Spinal cord (tissue), 10 donors: ENCODE results near the gene FKBP1B. TPM values are rescaled to one million over a fixed set of nuclear protein-coding genes. Genes with fewer than 3 reads are reported as not detected.
"Not testable (repeated sequence)": the region's sequence is repeated elsewhere in the genome, so short reads cannot be mapped to it uniquely, and the experiment has no call there.

Experiments used
- DNase-seq, 6 donors: peaks; one replicate each; pipeline versions ENCODE4 v3.0.0 to v3.0.0-alpha.2; 2013 to 2015; ENCODE audit warnings: low spot score in 6 of 6, low read depth in 4 of 6
- H3K27ac ChIP-seq: one replicate; pipeline ENCODE4 v1.5.1; 2013; ENCODE audit warnings: low read depth, low read length, control low read depth
- H3K27me3 ChIP-seq: one replicate; pipeline ENCODE4 v1.6.1; 2013; ENCODE audit warnings: low read length; ENCODE audit not compliant: control insufficient read depth, insufficient read depth
- H3K36me3 ChIP-seq: one replicate; pipeline ENCODE4 v1.6.1; 2013; ENCODE audit warnings: low read length; ENCODE audit not compliant: control insufficient read depth, insufficient read depth
- H3K4me1 ChIP-seq: one replicate; pipeline ENCODE4 v1.6.1; 2013; ENCODE audit warnings: low read length; ENCODE audit not compliant: control insufficient read depth, insufficient read depth
- H3K4me3 ChIP-seq: one replicate; pipeline ENCODE4 v1.5.1; 2013; ENCODE audit warnings: low read depth, low read length, control low read depth
- H3K9me3 ChIP-seq: one replicate; pipeline ENCODE4 v1.6.1; 2013; ENCODE audit warnings: low read length; ENCODE audit not compliant: control insufficient read depth, insufficient read depth
- WGBS: methylation state at CpG from one replicate; pipeline ENCODE4 v1.1.5; 2013; ENCODE audit warnings: missing lambda C conversion rate; ENCODE audit not compliant: insufficient coverage; 5-methylcytosine and 5-hydroxymethylcytosine counted together
- polyA plus RNA-seq, 2 donors: library from polyadenylated mRNA; unstranded; fragments of 120-200 nt; gene quantifications; one replicate each; pipeline ENCODE4 v1.2.1, GENCODE V29; 2013; ENCODE audit not compliant: insufficient read length in 2 of 2
- small RNA-seq: library from RNA; depleted of rRNA; stranded (forward); fragments of <200 nt; gene quantifications from one replicate; pipeline ENCODE3, GENCODE V24; 2014; ENCODE audit warnings: low replicate concordance
- total RNA-seq, 2 donors: library from RNA; depleted of rRNA in 1 of 2; stranded (reverse); fragments of 120-200 nt in 1 of 2; fragments of >200 nt in 1 of 2; gene quantifications; one replicate each; pipeline versions ENCODE4 v1.2.3 to v1.2.4, GENCODE V29; 2013 to 2014
- donor health status: healthy.

FKBP1B gene
- total and polyA plus RNA-seq, 4 donors, result 35.9 to 105 (median 86.2) TPM

- no CpG with 5 or more reads among the region's 1 CpG for whole genome bisulfite sequencing
- H3K27me3 ChIP-seq, result no peaks in the 10 kb centered on the region
Observed at GRCh38 chr2:24107336-24107735, 57.8 kb downstream of the FKBP1B start.

GRCh38 chr2:24109431-24109830, 59.9 kb downstream of the FKBP1B start:
- H3K27ac ChIP-seq, H3K4me3 ChIP-seq, DNase-seq, H3K4me1 ChIP-seq, H3K27me3 ChIP-seq, H3K36me3 ChIP-seq, H3K9me3 ChIP-seq: not testable (repeated sequence)
- WGBS, result no CpG with 5 or more reads among the region's 1 CpG

More at GRCh38 chr2:24107336-24107735, 57.8 kb downstream of the FKBP1B start:
- Histone ChIP-seq H3K36me3 (peaks cover 12% of the 10 kb centered on the region), H3K9me3 (peaks cover 2% of the 10 kb centered on the region), H3K4me1 (no peaks in the 10 kb centered on the region), H3K27ac (no peak overlapping the region), H3K4me3 (no peak overlapping the region)
- no peak for DNase-seq

GRCh38 chr2:24110660-24111303, 61.2 kb downstream of the FKBP1B start:
- Histone ChIP-seq H3K27me3 (no peaks in the 10 kb centered on the region), H3K36me3 (no peaks in the 10 kb centered on the region), H3K4me1 (no peaks in the 10 kb centered on the region), H3K27ac (no peak overlapping the region), H3K4me3 (no peak overlapping the region), H3K9me3 (peaks cover 2% of the 10 kb centered on the region)
- no peak for DNase-seq
- WGBS, result 90% methylated on average over 4 of the region's 7 CpGs

- no peaks in the 10 kb centered on the region for H3K27me3 ChIP-seq
- no peak overlapping the region for H3K27ac ChIP-seq
- DNase-seq, result peak in 1 of 6 donors; percentile 6
- peaks cover 1% of the 10 kb centered on the region for H3K36me3 ChIP-seq
- peaks cover 2% of the 10 kb centered on the region for H3K9me3 ChIP-seq
- H3K4me1 ChIP-seq, result no peaks in the 10 kb centered on the region
- H3K4me3 ChIP-seq, result no peak overlapping the region
- no CpG with 5 or more reads among the region's 2 CpGs for WGBS
Observed at GRCh38 chr2:24111407-24111901, 61.9 kb downstream of the FKBP1B start.

Small RNA genes within 50 kb of the gene (small RNA-seq; reads per million reads assigned to genes)
- gene RNU6-370P, result not detected

Other genes with a start within 250 kb of the FKBP1B start
- 10 to 100 TPM; 28.1 to 42.4 TPM for gene ATAD2B, start 122.6 kb upstream of the FKBP1B start, total RNA-seq
- 10 to 100 TPM; 14.5 to 17.2 TPM for gene ATAD2B, start 122.6 kb upstream of the FKBP1B start, polyA plus RNA-seq
- 10 to 100 TPM; 27.1 to 34.6 TPM for gene UBXN2A, start 109.3 kb upstream of the FKBP1B start, total RNA-seq
- 10 to 100 TPM; 18.9 to 20.8 TPM for gene UBXN2A, start 109.3 kb upstream of the FKBP1B start, polyA plus RNA-seq
- 1 to 10 TPM; 1.1 to 1.2 TPM for gene MFSD2B, start 39.7 kb upstream of the FKBP1B start, total RNA-seq
- 1 to 10 TPM; 4.7 to 5.2 TPM for gene MFSD2B, start 39.7 kb upstream of the FKBP1B start, polyA plus RNA-seq
- gene WDCP, start 2.4 kb upstream of the FKBP1B start, total RNA-seq, result 10 to 100 TPM; 14.7 to 16.1 TPM
- gene WDCP, start 2.4 kb upstream of the FKBP1B start, polyA plus RNA-seq, result 10 to 100 TPM in 1 of 2 donors, 1 to 10 TPM in 1; 9.5 to 10.8 TPM
- 100 to 1,000 TPM; 104 to 162 TPM for gene SF3B6, start 26.6 kb downstream of the FKBP1B start, total RNA-seq
- 100 to 1,000 TPM; 102 to 120 TPM for gene SF3B6, start 26.6 kb downstream of the FKBP1B start, polyA plus RNA-seq
- 10 to 100 TPM; 16.9 to 62.5 TPM for gene TP53I3, start 35.1 kb downstream of the FKBP1B start, total RNA-seq
- 10 to 100 TPM; 28.0 to 32.0 TPM for gene TP53I3, start 35.1 kb downstream of the FKBP1B start, polyA plus RNA-seq
- gene PFN4, start 73.6 kb downstream of the FKBP1B start, total RNA-seq, result 1 to 10 TPM; 1.5 to 4.5 TPM
- gene PFN4, start 73.6 kb downstream of the FKBP1B start, polyA plus RNA-seq, result 1 to 10 TPM; 2.2 to 3.6 TPM
- gene FAM228B, start 73.7 kb downstream of the FKBP1B start, total RNA-seq, result 10 to 100 TPM; 54.5 to 55.0 TPM
- 10 to 100 TPM; 30.4 to 44.8 TPM for gene FAM228B, start 73.7 kb downstream of the FKBP1B start, polyA plus RNA-seq
- 1 to 10 TPM in 1 of 2 donors, under 1 TPM in 1; 0.88 to 4.6 TPM for gene FAM228A, start 125.3 kb downstream of the FKBP1B start, total RNA-seq
- gene FAM228A, start 125.3 kb downstream of the FKBP1B start, polyA plus RNA-seq, result 1 to 10 TPM; 1.8 to 2.8 TPM